GM10266 (cell line): ENCODE measurements around the gene THAP11.
A peak's percentile ranks its signal among the peaks of the same experiment; 100 is the strongest.

Source experiments
- DNase-seq: peaks from one replicate; pipeline ENCODE4 v3.0.0; 2012; ENCODE audit errors: extremely low spot score
- TF ChIP-seq, protein P1 (sequence below): IDR thresholded peaks from 2 replicates; pipeline ENCODE4 v1.5.1; 2012; ENCODE audit warnings: mild to moderate bottlenecking, low read depth; ENCODE audit not compliant: control insufficient read depth, insufficient read depth; ENCODE audit errors: missing control alignments

The THAP11 gene

GRCh38 chr16:67872131-67872630 is 30.1 kb downstream of the THAP11 start:
- TF ChIP-seq, protein P1, sequence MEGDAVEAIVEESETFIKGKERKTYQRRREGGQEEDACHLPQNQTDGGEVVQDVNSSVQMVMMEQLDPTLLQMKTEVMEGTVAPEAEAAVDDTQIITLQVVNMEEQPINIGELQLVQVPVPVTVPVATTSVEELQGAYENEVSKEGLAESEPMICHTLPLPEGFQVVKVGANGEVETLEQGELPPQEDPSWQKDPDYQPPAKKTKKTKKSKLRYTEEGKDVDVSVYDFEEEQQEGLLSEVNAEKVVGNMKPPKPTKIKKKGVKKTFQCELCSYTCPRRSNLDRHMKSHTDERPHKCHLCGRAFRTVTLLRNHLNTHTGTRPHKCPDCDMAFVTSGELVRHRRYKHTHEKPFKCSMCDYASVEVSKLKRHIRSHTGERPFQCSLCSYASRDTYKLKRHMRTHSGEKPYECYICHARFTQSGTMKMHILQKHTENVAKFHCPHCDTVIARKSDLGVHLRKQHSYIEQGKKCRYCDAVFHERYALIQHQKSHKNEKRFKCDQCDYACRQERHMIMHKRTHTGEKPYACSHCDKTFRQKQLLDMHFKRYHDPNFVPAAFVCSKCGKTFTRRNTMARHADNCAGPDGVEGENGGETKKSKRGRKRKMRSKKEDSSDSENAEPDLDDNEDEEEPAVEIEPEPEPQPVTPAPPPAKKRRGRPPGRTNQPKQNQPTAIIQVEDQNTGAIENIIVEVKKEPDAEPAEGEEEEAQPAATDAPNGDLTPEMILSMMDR: no peak
- DNase-seq: peak; percentile 10

GRCh38 chr16:67872631-67873434 is 30.7 kb downstream of the THAP11 start, which contains the start of gene EDC4:
EDC4 (plus strand) TSS chr16:67873052; CDS start chr16:67873262, 210 bp downstream.
- TF ChIP-seq, protein P1: no peak

DNA sequence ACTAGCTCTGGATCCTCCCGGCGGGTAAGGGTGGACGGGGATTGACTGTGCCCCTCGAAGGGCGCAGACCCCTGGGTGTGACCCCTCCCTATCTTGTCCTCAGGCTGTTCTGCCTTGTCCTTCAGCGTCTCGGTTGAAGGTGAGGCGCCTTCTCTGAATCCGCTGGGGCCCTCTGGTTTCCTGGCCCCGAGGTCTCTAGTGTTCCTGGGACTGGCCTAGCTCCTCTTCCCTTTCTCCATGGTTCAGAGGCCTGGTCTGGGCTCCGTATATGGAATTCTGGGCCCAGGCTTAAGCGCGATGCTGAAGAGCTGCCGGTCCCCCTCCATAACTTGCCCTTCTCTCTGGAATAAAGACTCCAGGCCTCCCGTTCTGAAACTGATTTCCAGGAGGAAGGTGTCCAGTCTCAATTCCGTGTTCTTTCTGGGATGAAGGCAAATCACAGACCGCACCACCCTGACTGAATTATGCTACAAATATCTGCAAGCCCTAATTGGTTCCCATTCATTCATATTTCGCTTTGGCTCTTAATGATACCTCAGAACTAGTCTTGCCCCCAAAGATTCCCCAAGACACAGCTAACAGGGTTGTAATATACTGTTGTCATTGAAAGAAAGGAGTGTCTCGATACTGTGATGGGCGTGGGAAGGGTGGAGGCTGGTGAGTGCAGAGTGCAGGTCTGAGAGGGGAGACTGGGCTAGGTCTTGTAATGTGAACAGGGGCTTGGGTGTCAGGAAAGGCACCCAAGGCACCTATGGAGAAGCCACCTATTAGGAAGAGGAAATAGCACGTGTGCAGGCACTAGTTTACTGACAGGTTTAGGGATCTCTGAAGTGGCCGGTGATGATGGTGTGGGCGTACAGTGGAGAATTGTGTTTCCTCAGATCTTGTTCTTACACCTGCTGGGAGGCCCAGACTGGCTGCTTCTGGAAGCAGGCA is 31.6 kb downstream of the THAP11 start:
- TF ChIP-seq, protein P1: no peak
- peak; percentile 36 for DNase-seq

More at GRCh38 chr16:67872631-67873434, 30.7 kb downstream of the THAP11 start, which contains the start of gene EDC4:
- peak; percentile 95 for DNase-seq

GRCh38 chr16:67874372-67874771 is 32.3 kb downstream of the THAP11 start:
- DNase-seq: no peak

GRCh38 chr16:67877064-67877463 is 34.9 kb downstream of the THAP11 start:
- DNase-seq: no peak
- TF ChIP-seq, protein P1: no peak

More at GRCh38 chr16:67874372-67874771, 32.3 kb downstream of the THAP11 start:
- TF ChIP-seq, protein P1: no peak

- DNase-seq: no peak
- TF ChIP-seq, protein P1: no peak
These were observed 36.1 kb downstream of the THAP11 start for GRCh38 chr16:67878232-67878631.

- TF ChIP-seq, protein P1: no peak
- DNase-seq: no peak
These were observed 36.7 kb downstream of the THAP11 start for GRCh38 chr16:67878846-67879245.
